HFF-Myc (cell line): Measurements from ENCODE around the gene SMIM15.

Source experiments
- DNase-seq: peaks from one replicate; pipeline ENCODE4 v3.0.0-alpha.2; 2011; ENCODE audit warnings: low read depth; ENCODE audit errors: extremely low read depth
- H3K4me3 ChIP-seq: replicated peaks from 2 replicates; pipeline ENCODE4 v1.5.1; 2011; ENCODE audit warnings: low read depth, mild to moderate bottlenecking, control low read depth, low read length
- CTCF ChIP-seq: IDR thresholded peaks from 2 replicates; pipeline ENCODE4 v1.5.1; 2012; ENCODE audit warnings: mild to moderate bottlenecking, low read depth, low read length, control low read depth; ENCODE audit errors: missing control alignments

The SMIM15 gene

DNA sequence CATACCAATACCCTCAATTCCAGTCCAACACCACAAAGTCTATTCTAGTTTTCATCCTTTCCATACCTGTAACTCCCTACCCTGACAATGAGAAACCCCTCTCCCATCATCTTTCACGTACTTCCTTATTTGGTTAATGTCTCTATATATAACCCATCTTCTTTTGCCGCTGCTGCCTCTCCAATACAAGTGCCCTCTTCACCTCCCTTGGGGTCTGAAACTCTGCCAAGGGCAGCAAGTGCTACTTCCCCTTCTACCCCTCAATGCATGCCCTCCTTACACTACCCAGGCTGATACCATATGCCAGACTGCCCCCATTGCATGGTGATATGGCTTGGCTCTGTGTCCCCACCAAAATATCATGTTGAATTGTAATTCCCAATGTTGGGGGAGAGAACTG lies 24.4 kb upstream of the SMIM15 start:
- DNase-seq, result no peak
- H3K4me3 ChIP-seq, result no peak overlapping the region
- TF ChIP-seq CTCF, result no peak

DNA sequence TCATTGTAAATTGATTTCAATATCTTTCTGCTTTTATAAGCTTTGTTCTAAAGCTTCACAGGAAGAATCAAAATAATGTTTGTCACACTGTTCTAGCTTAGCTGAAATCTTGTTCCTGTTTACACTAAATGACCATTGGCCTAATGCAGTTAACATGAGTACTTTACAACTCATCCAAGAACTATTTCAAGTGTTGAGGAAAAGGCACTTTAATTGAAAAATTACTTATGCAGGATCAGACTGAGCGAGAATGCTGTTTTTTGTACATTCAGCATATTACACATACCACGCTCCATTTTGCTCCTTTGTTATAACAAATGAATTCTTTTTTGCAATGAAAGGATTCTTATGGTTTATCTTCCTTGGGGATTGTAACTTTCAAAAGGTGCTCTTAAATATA lies 22.4 kb upstream of the SMIM15 start:
- no peak for TF ChIP-seq CTCF
- no peak for DNase-seq
- no peak overlapping the region for H3K4me3 ChIP-seq

DNA sequence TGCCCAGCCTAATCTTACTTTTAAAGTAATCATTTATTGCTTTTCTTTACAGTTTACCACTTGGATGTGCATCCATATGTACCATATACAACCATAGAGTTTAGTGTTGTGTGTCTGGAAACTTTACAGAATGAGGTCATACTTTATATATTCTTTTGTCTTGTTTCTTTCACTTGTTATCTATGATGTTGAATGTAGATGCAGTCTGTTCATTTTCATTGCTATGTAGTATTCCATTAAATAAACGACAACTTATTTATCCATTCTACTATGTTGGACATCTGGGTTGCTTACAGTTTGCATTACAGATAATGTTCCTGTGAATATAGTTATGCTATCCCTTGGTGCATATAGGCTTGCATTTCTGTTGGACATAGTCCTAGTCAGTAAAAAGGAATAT lies 21.3 kb upstream of the SMIM15 start:
- H3K4me3 ChIP-seq, result no peak overlapping the region
- DNase-seq, result no peak
- no peak for TF ChIP-seq CTCF

- no peak for DNase-seq
- no peak for TF ChIP-seq CTCF
- no peak overlapping the region for H3K4me3 ChIP-seq
These were observed 20.2 kb upstream of the SMIM15 start for GRCh38 chr5:61182449-61182848.

- no peak for DNase-seq
- no peak overlapping the region for H3K4me3 ChIP-seq
- TF ChIP-seq CTCF, result no peak
These were observed 18.6 kb upstream of the SMIM15 start for GRCh38 chr5:61180886-61181285.

GRCh38 chr5:61178702-61179101 lies 16.4 kb upstream of the SMIM15 start:
- no peak for DNase-seq
- no peak for TF ChIP-seq CTCF
- no peak overlapping the region for H3K4me3 ChIP-seq

- no peak for TF ChIP-seq CTCF
- no peak for DNase-seq
- H3K4me3 ChIP-seq, result no peak overlapping the region
These were observed 15.4 kb upstream of the SMIM15 start for GRCh38 chr5:61177716-61178115.
